Prostate gland (tissue), 2 donors: Measurements from ENCODE around the gene PRKAR1B.

ENCODE experiments used
- CTCF ChIP-seq, 4 experiments: fragments of 200-600 bp in 2 of 4; fragments of 450-650 bp in 2 of 4; sonication (generic) in 2 of 4; IDR thresholded peaks; 1 replicate in 3 of 4; 2 replicates in 1 of 4; pipeline ENCODE4 v1.5.1; 2016 to 2019; ENCODE audit warnings: antibody characterized with exemption in 4 of 4, mild to moderate bottlenecking in 2 of 4, moderate library complexity in 2 of 4
- POLR2A ChIP-seq: fragments of 450-650 bp; IDR thresholded peaks from one replicate; pipeline ENCODE4 v1.6.1; 2016; ENCODE audit warnings: antibody characterized with exemption, mild to moderate bottlenecking

GRCh38 chr7:762885-763284, 35.8 kb upstream of the PRKAR1B start:
- TF ChIP-seq CTCF (IDR thresholded peaks at IDR 0.05) (no peak), POLR2A (no peak)
